ENCODE data around the gene PDE10A. TPM values are rescaled to one million over a fixed set of nuclear protein-coding genes. Genes with fewer than 3 reads are reported as not detected.

Gene PDE10A
- total RNA-seq, 2 experiments from 2014 or later = not detected

- intact Hi-C loops (cut with micrococcal nuclease) = no loop called here
- Mint-ChIP-seq H3K36me3 (ENCODE audit: low read depth) (no peaks in the 10 kb centered on the region), H3K9me3 (no peaks in the 10 kb centered on the region), H3K4me1 (ENCODE audit: low read depth) (no peaks in the 10 kb centered on the region), H3K4me3 (no peak overlapping the region), H3K27ac (no peak overlapping the region), H3K27me3 (no peaks in the 10 kb centered on the region)
- TF ChIP-seq, protein P1, sequence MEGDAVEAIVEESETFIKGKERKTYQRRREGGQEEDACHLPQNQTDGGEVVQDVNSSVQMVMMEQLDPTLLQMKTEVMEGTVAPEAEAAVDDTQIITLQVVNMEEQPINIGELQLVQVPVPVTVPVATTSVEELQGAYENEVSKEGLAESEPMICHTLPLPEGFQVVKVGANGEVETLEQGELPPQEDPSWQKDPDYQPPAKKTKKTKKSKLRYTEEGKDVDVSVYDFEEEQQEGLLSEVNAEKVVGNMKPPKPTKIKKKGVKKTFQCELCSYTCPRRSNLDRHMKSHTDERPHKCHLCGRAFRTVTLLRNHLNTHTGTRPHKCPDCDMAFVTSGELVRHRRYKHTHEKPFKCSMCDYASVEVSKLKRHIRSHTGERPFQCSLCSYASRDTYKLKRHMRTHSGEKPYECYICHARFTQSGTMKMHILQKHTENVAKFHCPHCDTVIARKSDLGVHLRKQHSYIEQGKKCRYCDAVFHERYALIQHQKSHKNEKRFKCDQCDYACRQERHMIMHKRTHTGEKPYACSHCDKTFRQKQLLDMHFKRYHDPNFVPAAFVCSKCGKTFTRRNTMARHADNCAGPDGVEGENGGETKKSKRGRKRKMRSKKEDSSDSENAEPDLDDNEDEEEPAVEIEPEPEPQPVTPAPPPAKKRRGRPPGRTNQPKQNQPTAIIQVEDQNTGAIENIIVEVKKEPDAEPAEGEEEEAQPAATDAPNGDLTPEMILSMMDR (IDR thresholded peaks at IDR 0.05) = no peak
- CTCF ChIA-PET = no interaction called here
- no peak for DNase-seq
- POLR2A ChIA-PET = no interaction called here
- ATAC-seq = no peak
These were observed 114.6 kb downstream of the PDE10A start for GRCh38 chr6:165548450-165548849.

DNA sequence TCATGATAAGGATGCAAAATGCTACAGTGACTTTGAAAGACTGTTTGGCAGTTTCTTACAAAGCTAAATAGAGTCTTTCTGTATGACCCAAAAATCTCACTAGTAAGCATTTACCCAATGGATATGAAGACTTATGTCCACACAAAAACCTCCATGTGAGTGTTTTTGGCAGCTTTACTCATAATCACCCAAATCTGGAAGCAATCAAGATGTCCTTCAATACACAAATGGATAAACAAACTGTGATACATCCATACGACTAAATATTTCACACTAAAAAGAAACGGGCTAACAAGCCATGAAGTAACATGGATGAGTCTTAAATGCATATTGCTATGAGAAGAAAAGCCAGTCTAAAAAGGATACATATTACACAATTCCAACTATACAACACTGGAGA is 117.2 kb downstream of the PDE10A start:
- Mint-ChIP-seq H3K4me3 (no peak overlapping the region), H3K9me3 (no peaks in the 10 kb centered on the region), H3K27me3 (no peaks in the 10 kb centered on the region), H3K4me1 (ENCODE audit: low read depth) (no peaks in the 10 kb centered on the region), H3K36me3 (ENCODE audit: low read depth) (no peaks in the 10 kb centered on the region), H3K27ac (no peak overlapping the region)
- no peak for DNase-seq
- TF ChIP-seq, protein P1 (IDR thresholded peaks at IDR 0.05) = no peak
- POLR2A ChIA-PET = no interaction called here
- CTCF ChIA-PET = interaction anchor here (0.6 kb wide), 1 partner anchor 16 kb away, joined by 3 read pairs; no protein-coding TSS in a partner anchor
- ATAC-seq = no peak
- intact Hi-C loops (cut with micrococcal nuclease) = no loop called here

GRCh38 chr6:165543781-165544180 is 119.3 kb downstream of the PDE10A start:
- H3K4me3 Mint-ChIP-seq = no peak overlapping the region
- no peaks in the 10 kb centered on the region for H3K4me1 Mint-ChIP-seq (ENCODE audit: low read depth)
- intact Hi-C loops (cut with micrococcal nuclease) = no loop called here
- ATAC-seq = no peak
- no peaks in the 10 kb centered on the region for H3K9me3 Mint-ChIP-seq
- no peak for DNase-seq
- H3K36me3 Mint-ChIP-seq (ENCODE audit: low read depth) = no peaks in the 10 kb centered on the region
- H3K27ac Mint-ChIP-seq = no peak overlapping the region
- TF ChIP-seq, protein P1 (IDR thresholded peaks at IDR 0.05) = no peak
- ChIA-PET POLR2A (no interaction called here), CTCF (no interaction called here)
- H3K27me3 Mint-ChIP-seq = no peaks in the 10 kb centered on the region

GRCh38 chr6:165536911-165537310 is 126.1 kb downstream of the PDE10A start:
- DNase-seq (no peak), ATAC-seq (no peak)
- H3K27me3 Mint-ChIP-seq = no peaks in the 10 kb centered on the region
- ChIA-PET POLR2A (no interaction called here), CTCF (no interaction called here)
- intact Hi-C loops (cut with micrococcal nuclease) = no loop called here
- TF ChIP-seq, protein P1 (IDR thresholded peaks at IDR 0.05) = no peak
- no peaks in the 10 kb centered on the region for H3K4me1 Mint-ChIP-seq (ENCODE audit: low read depth)
- no peak overlapping the region for H3K4me3 Mint-ChIP-seq
- peaks cover 1% of the 10 kb centered on the region for H3K9me3 Mint-ChIP-seq
- no peaks in the 10 kb centered on the region for H3K36me3 Mint-ChIP-seq (ENCODE audit: low read depth)
- H3K27ac Mint-ChIP-seq = no peak overlapping the region

GRCh38 chr6:165519316-165519715 is 143.7 kb downstream of the PDE10A start:
- peaks cover 2% of the 10 kb centered on the region for H3K9me3 Mint-ChIP-seq
- H3K36me3 Mint-ChIP-seq (ENCODE audit: low read depth) = no peaks in the 10 kb centered on the region
- peaks cover 2% of the 10 kb centered on the region for H3K27me3 Mint-ChIP-seq
- H3K4me3 Mint-ChIP-seq = no peak overlapping the region
- CTCF ChIA-PET = no interaction called here
- DNase-seq (no peak), ATAC-seq (no peak)
- no peaks in the 10 kb centered on the region for H3K4me1 Mint-ChIP-seq (ENCODE audit: low read depth)
- H3K27ac Mint-ChIP-seq = no peak overlapping the region
- intact Hi-C loops (cut with micrococcal nuclease) = no loop called here
- POLR2A ChIA-PET = no interaction called here
- TF ChIP-seq, protein P1 (IDR thresholded peaks at IDR 0.05) = no peak

Measured in activated CD8-positive, alpha-beta T cell treated with anti-CD3 and anti-CD28 coated beads for 36 hours (primary cell).